ENCODE measurements around the gene EPHA4.

EPHA4 gene

DNA sequence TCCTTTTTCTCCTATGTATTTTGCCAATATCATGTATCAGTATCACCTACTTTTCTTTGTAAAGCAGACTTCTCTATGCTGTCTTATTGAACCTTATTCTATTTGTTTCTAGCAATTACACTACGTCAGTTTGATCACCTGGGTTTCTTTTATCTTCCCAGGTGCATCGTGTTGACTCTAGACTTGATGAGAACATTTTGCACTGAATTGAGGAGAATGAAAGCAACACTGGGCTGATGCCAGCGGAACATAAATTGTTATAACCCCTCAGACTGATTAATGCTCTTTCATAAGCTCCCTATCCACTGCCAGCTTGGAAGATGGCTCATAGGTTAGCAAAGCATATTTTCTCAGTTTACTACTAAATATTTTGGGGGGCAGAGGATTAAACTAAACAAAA lies 140.6 kb downstream of the EPHA4 start:
- no peaks in the 10 kb centered on the region for H3K4me1 ChIP-seq (ENCODE audit: low read depth, poor library complexity, severe bottlenecking)
- H3K9ac ChIP-seq: no peak overlapping the region
- no peak overlapping the region for H3K4me3 ChIP-seq (IDR thresholded peaks at IDR 0.05; ENCODE audit: insufficient read depth, low read depth, low read length)
- no peak for TF ChIP-seq CTCF (conservative IDR thresholded peaks at IDR 0.05; ENCODE audit: low read depth, low read length)
- H3K27ac ChIP-seq: no peak overlapping the region
- no peak overlapping the region for H3K4me2 ChIP-seq
- no peaks in the 10 kb centered on the region for H3K36me3 ChIP-seq (ENCODE audit: insufficient read depth)
- H4K20me1 ChIP-seq (ENCODE audit: insufficient read depth): no peaks in the 10 kb centered on the region
- H3K27me3 ChIP-seq (ENCODE audit: insufficient read depth, low read depth): no peaks in the 10 kb centered on the region
- H2AFZ ChIP-seq (ENCODE audit: low read depth): no peak overlapping the region
- no peaks in the 10 kb centered on the region for H3K79me2 ChIP-seq (ENCODE audit: insufficient read depth, low read depth)

GRCh38 chr2:221429741-221430491 lies 142.2 kb downstream of the EPHA4 start:
- TF ChIP-seq CTCF (conservative IDR thresholded peaks at IDR 0.05; ENCODE audit: low read depth, low read length): no peak
- Histone ChIP-seq H3K36me3 (ENCODE audit: insufficient read depth) (no peaks in the 10 kb centered on the region), H3K79me2 (ENCODE audit: insufficient read depth, low read depth) (no peaks in the 10 kb centered on the region), H3K4me2 (no peak overlapping the region), H2AFZ (ENCODE audit: low read depth) (no peak overlapping the region), H3K27me3 (ENCODE audit: insufficient read depth, low read depth) (no peaks in the 10 kb centered on the region), H3K4me1 (ENCODE audit: low read depth, poor library complexity, severe bottlenecking) (no peaks in the 10 kb centered on the region), H3K27ac (no peak overlapping the region), H4K20me1 (ENCODE audit: insufficient read depth) (no peaks in the 10 kb centered on the region), H3K4me3 (IDR thresholded peaks at IDR 0.05; ENCODE audit: insufficient read depth, low read depth, low read length) (no peak overlapping the region), H3K9ac (no peak overlapping the region)

DNA sequence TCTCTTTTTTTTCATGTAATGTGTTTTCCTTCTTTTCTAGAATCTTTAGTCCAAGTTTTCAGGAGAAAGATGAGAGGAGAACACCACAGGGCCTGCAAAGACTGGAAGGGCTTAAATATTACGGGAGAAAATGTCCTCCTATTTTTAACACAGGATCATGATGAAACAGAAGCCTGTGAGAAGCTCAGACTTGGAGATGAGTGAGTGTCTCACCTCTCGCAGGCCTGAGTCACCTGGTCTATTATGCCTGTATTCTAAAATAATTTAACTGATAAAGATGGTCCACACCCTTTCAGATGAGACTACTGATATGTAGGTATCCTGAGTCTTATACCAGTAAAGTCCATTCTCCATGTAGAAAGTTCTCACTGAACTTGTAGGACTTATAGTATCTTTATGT lies 143.2 kb downstream of the EPHA4 start:
- Histone ChIP-seq H3K27me3 (ENCODE audit: insufficient read depth, low read depth) (no peaks in the 10 kb centered on the region), H3K4me1 (ENCODE audit: low read depth, poor library complexity, severe bottlenecking) (no peaks in the 10 kb centered on the region), H3K9ac (no peak overlapping the region), H3K36me3 (ENCODE audit: insufficient read depth) (no peaks in the 10 kb centered on the region), H4K20me1 (ENCODE audit: insufficient read depth) (no peaks in the 10 kb centered on the region), H3K79me2 (ENCODE audit: insufficient read depth, low read depth) (no peaks in the 10 kb centered on the region), H3K27ac (no peak overlapping the region), H3K4me3 (IDR thresholded peaks at IDR 0.05; ENCODE audit: insufficient read depth, low read depth, low read length) (no peak overlapping the region), H3K4me2 (no peak overlapping the region), H2AFZ (ENCODE audit: low read depth) (no peak overlapping the region)
- TF ChIP-seq CTCF (conservative IDR thresholded peaks at IDR 0.05; ENCODE audit: low read depth, low read length): no peak

- Histone ChIP-seq H3K36me3 (ENCODE audit: insufficient read depth) (no peaks in the 10 kb centered on the region), H3K27ac (no peak overlapping the region), H4K20me1 (ENCODE audit: insufficient read depth) (no peaks in the 10 kb centered on the region), H3K79me2 (ENCODE audit: insufficient read depth, low read depth) (no peaks in the 10 kb centered on the region), H3K4me2 (no peak overlapping the region), H3K4me1 (ENCODE audit: low read depth, poor library complexity, severe bottlenecking) (no peaks in the 10 kb centered on the region), H3K4me3 (IDR thresholded peaks at IDR 0.05; ENCODE audit: insufficient read depth, low read depth, low read length) (no peak overlapping the region), H3K9ac (no peak overlapping the region), H2AFZ (ENCODE audit: low read depth) (no peak overlapping the region), H3K27me3 (ENCODE audit: insufficient read depth, low read depth) (no peaks in the 10 kb centered on the region)
- TF ChIP-seq CTCF (conservative IDR thresholded peaks at IDR 0.05; ENCODE audit: low read depth, low read length): no peak
Measured at GRCh38 chr2:221426929-221427328, 145.2 kb downstream of the EPHA4 start.

Measured in KMS-11 (cell line).